ENCODE measurements around the gene AGPAT2.

AGPAT2 gene

DNA sequence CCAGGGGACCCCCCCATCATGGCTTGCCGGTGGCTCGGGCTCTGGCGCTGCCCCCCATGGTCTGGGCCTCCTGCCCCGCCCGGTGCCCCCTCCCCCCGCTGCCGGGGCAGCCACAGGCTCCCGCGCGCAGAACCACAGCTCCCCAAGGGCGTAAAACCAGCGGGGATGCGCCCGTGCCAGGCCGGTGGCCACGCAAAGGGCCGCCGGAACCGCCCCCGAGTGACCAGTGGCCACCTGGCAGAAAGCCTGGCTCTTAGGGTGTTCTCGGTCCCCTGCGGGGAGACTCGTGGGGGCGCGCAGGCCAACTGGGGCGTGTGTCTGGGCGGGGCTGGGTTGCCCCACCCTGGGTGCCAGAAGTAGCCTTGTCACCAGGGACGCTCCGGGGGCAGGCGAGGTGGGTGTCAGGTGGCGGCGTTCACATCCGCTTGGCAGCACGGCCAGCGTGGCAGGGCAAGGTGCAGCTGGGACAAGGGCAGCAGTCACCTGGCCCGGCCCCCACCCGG lies 515 bp upstream of the AGPAT2 start:
- DNase-seq, result no peak

DNA sequence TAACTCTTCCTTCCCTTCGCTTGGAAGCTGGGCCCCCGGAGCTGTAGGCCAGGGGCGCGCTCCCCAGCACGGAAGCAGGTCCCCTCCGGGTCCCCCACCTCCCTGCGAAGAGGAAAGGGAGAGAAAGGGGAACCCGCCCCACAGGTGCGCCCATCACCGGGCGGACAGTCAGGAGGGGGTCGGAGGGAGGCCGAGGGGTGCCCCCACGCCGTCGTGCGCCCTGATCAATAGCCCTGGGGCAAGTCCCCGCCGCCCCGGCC lies 793 bp downstream of the AGPAT2 start:
- DNase-seq, result no peak

DNA sequence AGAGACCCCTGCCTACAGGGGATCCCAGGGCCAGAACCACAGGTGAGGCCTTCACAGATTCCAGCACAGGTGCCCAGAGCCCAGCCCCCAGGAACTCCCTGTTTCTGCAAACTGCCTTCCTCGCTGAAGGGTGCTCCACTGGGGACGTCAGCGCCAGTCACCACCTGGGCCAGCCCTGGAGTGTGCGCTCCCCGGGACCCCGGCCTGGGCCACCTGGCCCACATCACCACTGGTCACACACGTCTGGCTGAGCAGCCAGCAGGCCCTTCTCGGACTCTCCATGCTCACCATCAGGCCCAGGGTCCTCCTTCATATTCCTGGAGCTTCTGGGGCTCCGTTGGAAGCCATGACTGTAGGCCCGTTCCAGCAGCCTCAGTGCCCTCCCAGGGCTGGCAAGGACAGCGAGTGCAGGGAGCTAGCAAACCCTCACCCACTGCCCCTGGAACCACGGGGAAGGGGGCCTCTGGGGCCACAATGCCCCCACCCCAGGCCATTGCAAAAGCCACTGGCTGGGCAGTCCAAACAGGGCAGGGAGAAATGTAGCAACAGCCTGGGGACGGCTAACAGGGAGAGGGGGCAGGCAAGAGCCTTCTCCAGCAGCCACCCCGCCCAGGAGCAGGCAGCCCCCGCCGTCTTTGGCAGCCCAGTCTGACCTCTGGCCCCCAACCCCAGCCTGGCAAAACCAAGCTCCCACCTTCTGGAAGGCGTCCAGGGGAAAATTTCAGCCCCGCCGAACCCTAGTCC lies 1.3 kb downstream of the AGPAT2 start:
- no peak for DNase-seq

DNA sequence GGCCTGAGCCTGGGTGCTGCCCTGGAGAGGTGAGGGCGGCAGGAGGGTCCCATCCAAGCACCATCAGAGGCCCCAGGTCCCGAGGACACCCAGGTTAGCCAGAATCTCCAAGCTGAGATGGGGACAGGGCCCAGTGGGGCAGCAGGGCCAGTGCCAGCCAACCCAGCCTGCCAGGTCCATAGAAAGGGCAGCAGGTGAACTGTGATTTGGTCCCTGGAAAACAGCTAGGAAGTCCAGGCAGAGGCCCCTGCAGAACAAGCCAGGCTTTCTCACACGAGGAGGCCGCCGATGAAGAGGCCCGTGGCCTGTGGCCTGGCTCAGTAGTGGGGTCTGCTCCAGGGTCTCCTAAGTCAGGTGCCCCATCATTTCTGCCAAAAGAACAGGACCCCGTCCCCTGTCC lies 2.0 kb downstream of the AGPAT2 start:
- no peak for DNase-seq

DNA sequence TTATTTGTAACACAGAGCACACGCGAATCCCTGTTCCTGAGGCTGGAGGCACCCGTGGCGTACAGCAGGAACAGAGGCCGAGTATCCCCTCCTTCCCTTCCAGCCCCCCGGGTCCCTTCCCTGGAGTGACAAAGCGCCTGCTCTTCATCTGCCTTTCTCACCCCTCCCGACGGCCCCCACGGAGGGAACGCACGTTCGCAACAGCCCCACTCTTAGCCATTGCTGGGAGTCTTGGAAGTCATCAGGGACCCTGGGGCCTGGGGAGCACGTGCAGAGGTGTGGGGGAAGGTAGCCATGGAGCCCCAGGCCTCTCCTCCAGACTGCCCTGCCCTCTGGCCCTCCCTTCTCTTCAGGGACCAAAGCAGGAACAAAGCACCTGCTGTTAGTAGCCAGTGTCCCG lies 2.5 kb downstream of the AGPAT2 start:
- no peak for DNase-seq

DNA sequence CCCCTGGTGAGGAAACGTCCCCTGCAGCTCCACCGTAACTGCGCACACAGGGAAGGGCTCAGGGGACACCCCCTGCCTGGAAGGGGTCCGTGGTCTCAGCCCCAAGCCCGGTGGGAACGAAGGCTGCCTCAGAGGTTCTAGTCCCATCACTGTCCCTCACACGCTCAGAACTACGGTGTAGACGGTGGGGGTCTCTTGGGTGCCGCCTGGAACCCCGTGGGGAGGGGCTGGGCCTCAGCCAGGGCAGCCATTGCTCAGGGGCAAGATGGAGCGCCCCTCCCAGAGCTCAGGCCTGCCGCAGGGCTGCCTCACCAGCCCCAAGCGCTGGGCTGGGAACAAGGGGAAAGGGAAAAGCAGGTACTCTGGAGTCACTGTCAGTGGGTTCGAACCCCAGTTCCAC lies 2.9 kb downstream of the AGPAT2 start:
- no peak for DNase-seq

DNA sequence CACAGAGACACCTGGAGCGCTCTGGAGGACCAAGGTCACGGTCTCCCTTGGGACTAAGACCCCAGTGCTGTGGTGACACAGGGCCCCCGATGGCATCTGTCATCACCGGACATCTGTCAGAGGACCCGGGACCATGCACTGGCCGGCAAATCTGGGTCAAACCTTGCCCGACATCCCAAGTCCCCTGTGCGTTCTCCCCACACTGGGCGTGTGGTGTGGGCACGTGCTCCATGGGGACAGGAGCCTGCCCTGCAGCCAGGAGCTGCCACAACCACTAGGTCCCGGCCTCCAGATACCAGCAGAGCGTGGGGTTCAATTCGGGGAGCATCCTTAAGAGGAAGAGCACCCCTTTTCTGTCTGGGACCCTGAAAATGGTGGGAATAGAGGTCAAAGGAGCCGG lies 3.5 kb downstream of the AGPAT2 start:
- DNase-seq, result no peak

DNA sequence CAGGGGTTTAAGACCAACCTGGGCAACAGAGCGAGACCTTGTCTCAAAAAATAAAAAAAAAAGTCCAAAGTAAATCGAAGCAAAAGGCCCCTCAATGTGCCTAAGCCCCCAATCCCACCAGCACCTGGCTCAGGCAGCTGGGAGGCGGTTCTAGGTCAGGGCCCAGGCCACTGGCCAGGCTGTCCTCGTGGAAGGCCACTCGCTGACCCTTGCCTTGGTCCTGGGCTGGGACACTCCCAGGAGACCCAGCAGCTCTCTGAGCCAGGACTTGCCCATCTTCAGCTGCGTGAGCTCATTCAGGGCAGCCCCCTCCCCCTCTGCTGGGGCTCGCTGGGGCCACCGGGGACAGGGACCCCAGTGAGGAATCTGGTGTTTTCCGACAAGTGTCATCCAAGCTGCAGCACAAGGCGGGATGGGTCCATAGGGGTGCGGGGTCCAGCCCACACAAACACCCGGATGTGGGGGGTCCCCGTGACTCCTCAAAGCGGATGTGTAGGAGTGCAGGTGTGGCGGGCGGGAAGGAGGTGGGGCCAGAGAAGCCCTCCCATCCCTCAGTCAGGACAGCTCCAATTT lies 4.0 kb downstream of the AGPAT2 start:
- DNase-seq, result no peak

DNA sequence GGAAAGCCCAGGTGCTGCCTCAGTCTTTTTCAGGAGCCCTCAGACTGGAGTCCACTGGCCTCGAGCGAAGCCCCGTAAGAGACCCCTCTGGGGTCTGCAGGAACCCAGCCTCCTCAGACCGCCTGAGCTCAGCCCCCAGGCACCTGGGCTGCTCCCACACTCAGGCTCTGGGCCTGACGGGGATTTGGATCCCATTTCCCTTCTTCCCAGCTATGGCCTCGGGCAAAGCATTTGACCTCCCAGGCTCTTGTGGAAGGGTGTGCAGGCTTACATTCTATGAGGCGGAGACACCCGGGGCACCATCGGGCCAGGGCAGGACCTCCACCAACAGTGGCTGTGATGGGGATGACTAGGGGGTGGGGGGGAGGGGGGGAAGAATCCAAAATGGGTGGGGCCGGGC lies 4.5 kb downstream of the AGPAT2 start:
- DNase-seq, result no peak

DNA sequence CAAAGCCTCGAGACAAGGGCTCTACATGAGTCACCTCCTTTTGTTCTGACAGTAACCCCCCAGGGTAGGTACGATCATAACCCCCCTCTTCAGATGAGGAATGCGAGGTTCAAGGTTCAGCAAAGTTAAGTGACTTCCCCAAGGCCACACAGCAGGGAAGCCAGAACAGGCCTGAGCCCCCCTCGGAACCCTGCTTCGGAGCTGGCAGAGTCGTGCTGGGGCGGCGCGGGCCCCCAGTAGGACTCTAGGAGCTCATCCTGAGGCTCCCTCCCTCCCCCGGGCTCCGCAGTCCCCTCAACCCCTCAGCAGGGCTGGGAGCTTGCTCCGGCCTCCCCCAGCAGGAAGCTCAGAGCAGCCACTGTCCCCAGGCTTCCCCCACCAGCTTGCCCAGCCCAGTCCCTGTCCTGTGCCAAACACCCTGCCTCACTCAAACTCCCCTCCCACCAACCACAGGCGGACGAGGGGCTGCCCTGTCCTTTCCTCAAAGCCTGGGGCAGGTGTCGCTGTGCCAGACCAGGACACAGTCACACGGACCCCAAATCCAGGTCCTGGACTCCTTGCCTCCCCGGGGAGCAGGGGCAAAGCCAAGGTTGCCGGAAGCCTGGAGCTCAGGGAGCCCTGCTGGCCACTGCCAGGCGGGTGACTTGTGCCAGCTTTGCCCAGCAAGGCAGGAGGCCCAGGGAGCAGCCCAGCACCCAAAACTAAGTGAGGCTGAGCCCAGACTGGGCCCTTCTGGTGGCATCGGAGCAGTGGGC lies 5.1 kb downstream of the AGPAT2 start:
- no peak for DNase-seq

DNA sequence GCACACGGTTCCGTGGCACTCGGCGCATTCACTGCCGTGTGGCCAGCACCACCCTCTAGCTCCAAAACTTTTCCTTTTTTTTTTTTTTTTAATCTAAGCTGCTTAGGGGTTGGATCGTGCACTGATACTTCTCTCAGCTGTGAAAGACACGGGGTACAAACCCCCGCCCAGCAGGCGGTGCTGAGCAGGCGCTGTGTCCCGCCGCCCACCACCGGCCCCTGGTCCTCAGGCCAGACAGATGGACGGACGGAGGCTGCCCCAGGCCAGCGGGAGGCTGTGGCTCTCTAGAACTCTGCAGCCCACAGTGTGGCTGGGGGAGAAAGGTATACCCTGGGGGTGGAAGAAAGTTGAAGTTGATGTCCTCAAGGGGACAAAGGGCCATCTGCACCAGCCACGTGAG lies 6.2 kb downstream of the AGPAT2 start:
- DNase-seq, result no peak

DNA sequence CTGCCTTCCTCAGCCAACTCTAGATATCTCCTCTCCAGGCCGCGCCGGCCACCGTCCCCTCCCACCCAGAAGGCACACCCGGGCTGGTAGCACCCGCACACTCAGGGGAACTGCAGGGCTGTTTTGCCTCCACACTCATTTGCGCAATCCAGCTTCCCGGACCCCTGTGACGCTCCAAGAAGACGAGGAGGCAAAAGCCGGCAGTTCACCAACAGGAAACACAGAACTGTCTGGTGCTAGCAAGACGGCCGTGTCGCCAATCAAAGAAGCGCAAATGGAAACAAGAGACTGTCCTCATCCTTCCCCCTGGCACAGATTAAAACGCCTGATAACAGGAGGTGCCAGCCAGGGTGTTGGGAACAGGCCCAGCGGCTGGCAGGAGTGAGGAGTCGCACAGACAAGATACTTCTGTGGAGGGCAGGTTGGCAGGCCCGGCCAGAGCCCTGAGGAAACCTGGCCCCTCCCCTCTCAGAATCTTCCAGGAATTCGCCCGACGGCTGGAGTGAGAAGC lies 7.8 kb downstream of the AGPAT2 start:
- DNase-seq, result no peak

DNA sequence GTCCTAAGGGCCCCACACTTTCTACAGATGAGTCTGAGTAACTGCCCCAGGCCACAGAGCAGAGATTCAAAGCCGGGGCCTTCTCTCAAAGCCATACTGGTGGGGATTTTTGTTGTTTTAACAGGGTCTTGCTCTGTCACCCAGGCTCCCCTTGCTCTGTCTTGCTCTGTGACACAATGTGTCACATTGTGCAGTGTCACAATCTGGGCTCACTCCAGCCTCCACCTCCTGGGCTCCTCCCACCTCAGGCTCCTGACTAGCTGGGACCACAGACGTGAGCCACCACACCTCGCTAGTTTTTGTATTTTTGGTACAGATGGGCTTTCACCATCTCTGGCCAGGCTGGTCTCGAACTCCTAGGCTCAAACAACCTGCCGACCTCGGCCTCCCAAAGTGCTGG lies 8.6 kb downstream of the AGPAT2 start:
- DNase-seq, result no peak

DNA sequence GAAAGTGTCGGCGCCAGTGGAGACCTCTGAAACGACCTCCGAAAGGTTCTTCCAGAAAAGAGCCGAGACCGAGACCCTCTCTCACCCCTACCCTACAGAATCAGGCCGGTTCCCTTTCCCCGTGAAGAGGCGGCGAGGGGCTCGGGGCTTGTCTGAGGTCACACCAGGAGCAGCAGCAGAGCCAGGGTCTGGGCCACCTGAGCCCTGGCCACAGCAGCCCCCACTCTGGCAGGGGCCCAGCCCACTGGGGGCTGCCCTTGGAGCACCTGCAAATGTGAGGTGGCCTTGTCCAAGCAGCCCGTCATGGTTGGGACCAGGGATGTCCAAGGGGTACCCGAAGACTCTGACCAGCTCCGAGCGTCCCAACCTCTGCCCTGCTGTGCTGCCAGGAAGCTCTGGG lies 9.2 kb downstream of the AGPAT2 start:
- DNase-seq, result no peak

DNA sequence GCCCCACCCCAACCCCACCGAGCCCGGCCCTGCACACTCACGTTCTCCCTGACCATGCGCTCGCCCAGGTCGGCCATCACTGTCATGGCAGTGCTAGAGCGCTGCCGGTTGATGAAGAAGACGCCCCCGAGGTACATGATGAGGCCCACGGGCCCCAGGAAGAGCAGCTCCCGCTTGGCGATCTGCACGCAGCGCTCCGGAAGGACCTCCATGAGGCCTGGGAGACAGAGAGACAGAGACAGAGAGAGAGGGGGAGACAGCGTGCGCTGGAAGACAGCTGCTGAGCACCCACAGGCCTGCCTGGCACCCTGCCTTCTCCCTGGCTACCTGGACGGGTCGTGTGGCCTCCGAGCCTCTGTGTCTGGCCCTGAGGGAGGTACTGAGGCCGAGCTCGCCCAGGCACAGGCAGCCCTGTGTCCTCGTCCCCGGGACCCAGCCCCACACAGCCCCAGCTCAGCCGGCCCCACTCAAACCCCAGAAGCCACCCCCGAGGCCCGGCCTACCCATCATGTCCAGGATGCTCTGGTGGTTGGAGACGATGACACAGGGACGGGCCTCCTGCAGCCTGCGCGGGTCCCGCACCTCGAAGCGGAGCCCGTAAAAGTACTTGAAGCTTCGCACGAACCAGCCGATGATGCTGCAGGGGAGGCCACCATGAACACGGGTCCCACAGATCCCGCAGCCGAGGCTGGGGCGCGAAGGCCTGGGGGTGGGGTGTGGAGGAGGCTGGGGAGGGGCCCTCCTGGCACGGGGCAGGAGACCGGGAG lies 10.2 kb downstream of the AGPAT2 start:
- DNase-seq, result no peak

DNA sequence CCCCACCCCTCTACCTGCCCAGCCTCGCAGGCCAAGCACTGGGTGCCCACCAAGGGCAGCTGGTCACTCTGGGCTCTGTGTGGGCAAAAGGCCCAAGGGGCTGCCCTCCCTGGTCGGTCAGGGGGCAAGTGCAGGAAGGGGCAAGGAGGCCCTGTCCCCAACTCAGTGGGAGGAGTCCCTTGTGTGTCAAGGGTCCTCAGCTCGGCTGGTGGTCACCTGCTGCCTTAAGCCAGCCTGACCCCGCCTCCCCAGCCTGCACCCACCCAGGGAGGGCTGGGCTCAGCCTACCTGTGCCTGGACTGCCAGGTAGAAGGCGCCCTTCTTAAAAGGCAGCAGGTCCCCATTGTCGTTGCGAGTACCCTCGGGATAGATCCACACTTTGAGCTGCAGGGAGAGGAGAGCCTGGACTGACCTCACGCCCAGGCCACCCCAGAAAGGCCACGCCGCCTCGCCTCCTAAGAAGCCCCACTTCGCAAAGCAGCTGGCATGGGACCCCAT lies 10.9 kb downstream of the AGPAT2 start:
- DNase-seq, result no peak

DNA sequence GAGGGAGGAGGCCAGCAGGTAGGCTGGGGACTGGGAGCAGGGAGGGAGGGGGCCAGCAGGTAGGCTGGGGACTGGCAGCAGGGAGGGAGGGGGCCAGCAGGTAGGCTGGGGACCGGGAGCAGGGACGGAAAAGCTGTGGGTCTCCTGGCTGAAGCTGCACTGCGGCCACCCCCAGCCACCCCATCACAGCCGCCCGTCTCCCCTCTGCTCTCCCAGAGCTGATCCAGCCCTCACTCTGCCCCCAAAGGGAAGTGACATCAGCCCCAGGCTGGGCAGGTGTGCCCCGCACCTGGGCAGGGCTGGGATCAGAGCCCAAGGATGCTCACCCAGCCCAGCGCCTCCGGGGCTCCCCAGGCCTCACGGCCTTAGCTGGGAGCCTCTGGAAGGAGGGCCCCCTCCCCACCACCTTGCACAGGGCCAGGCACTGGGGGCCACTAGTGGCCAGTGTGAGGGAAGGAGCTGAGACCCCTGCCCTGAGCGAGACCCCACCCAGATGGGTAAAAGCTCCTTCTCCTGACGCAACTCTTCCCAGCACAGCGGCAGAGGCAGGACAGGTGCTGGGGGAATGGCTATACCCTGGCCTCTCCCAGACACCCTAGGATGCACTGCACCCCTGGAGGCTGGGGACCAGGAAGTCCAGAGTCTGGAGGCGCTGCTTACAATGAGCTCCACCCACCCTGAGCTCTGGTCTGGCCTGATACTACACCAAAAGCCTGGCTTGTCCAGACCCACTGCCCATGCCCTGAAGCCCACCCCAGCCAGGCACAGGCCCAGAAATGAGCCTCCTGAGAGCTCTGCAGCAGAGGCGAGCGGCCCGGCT lies 11.6 kb downstream of the AGPAT2 start:
- DNase-seq, result no peak

DNA sequence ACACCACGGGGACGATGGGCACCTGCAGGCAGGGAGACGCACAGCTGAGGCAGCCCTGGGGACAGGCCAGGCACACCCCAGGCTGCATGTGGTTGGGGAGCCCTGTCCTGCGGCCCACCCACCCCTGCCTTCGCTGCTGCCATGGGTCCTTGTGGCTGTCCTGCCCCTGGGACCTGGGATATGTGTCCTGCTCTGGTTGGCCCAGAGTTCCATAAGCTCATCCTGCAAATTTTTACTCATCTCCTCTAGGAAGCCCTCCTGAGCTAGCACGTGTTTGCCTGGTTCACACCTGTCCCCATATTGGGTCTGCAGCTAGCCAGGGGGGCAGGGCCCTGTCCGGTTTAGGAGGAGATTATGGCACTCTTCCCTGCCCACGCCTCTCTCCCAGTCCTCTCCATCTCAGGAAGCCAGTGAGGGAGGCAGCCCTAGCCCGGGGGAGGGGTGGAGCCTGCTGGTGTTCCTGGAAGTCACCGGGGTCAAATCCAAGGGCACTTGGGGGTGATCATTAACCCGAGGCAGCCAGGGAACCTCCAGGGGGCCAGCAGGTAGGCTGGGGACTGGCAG lies 12.4 kb downstream of the AGPAT2 start:
- no peak for DNase-seq

DNA sequence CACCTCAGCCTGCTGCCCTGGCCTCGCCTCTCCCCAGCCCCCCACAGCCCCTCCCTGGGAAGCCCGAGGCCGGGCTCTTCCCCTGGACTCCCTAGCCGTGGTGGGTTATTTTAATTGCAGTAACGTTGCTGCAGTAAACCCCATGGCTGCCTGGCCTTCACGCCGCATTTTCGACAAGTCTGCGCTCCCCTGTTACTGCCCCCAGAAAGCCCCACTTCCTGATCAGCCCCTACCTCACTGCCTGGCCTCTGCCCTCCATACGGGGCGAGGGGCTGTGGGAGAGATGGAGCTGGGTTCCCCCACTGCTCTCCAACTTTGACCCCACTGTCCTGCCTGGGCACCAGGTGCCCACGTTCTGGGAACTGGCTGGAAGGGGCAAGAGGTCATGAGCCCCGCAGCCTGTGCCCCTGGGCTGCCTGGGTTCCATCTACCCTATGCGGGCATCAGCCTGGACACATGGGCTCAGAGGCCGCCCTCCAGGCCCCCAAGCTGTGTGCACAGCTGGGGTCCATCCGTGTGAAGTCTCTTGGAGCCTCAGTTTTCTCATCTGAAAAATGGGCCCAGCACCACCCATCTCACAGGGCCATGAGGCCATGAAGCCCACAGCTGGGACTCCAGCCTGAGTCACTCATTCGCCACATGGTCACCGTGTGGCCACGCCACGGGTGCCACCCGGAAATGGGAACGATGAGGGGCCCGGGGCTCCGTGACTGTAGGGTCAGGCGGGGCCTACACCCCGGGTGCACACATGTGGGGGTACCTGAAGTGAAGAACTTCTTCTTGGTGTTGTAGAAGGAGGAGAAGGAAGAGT lies 13.1 kb downstream of the AGPAT2 start:
- DNase-seq, result no peak

DNA sequence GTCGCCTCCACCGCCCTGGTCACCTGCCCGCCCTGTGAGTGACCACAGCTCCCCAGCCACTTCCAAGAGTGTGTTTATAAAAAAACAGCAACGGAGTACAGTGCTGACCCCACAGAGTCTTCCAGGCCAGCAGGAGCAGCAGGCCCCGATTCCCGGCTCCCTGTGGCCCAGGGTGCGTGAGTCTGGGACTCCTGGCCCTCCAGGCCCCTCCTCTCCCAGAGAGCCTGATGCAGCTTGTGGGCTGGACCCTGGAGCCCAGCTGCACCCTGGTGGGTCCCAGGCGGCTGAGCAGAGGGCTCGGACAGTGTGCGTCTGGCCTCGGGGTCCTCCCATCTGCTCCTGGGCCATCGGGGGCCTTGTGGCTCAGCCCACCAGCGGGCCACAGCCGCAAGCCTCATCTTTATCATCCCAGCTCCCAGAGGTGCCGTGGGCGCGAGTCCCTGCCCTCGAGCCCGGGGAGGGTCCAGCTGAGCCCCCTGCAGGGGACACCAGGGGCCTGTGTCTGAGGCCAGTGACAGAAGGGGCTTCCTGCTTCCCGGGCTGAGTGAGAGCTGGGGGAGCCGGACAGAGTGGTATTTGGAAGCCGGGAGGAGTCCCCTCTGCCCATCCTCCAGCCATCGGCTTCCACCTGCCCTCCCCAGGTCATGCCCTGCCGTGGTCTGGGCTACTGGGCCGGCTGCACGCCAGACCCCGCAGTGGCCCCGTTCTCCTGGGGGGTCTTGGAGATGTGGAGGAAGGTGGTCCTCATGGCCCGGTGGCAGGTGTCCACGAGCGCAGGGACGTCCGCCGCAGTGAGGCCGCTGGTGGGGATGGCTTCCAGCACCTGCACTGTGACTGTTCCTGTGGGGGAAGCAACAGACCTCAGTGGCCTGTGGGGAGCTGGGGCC lies 13.9 kb downstream of the AGPAT2 start:
- DNase-seq, result no peak

All from amniotic stem cell (primary cell).